Activated CD8-positive, alpha-beta memory T cell treated with anti-CD3 and anti-CD28 coated beads, Interleukin-2, amount 50 U/mL, for 4 hours (primary cell): ENCODE data around the gene KIF7.
"Not testable (repeated sequence)": the region's sequence is repeated elsewhere in the genome, so short reads cannot be mapped to it uniquely, and the experiment has no call there.

Source experiments
- DNase-seq: peaks from one replicate; pipeline ENCODE4 v3.0.0-alpha.2; 2020

The KIF7 gene

GRCh38 chr15:89615135-89615534 is 40.1 kb downstream of the KIF7 start:
- DNase-seq, result no peak

- no peak for DNase-seq
Measured at GRCh38 chr15:89614164-89614563, 41.1 kb downstream of the KIF7 start.

- no peak for DNase-seq
Measured at GRCh38 chr15:89613031-89613430, 42.2 kb downstream of the KIF7 start.

- DNase-seq, result no peak
Measured at GRCh38 chr15:89611317-89611716, 44.0 kb downstream of the KIF7 start.

GRCh38 chr15:89599021-89599420 is 56.2 kb downstream of the KIF7 start:
- no peak for DNase-seq

- no peak for DNase-seq
Measured at GRCh38 chr15:89593018-89593417, 62.2 kb downstream of the KIF7 start.

- no peak for DNase-seq
Measured at GRCh38 chr15:89591834-89592233, 63.4 kb downstream of the KIF7 start.

GRCh38 chr15:89587955-89588354 is 67.3 kb downstream of the KIF7 start:
- no peak for DNase-seq

- DNase-seq, result no peak
Measured at GRCh38 chr15:89586651-89587050, 68.6 kb downstream of the KIF7 start.

GRCh38 chr15:89580747-89581146 is 74.5 kb downstream of the KIF7 start:
- DNase-seq, result not testable (repeated sequence)

- no peak for DNase-seq
Measured at GRCh38 chr15:89578146-89578545, 77.1 kb downstream of the KIF7 start.
